ENCODE results near the gene SORCS2. TPM values are rescaled to one million over a fixed set of nuclear protein-coding genes. Genes with fewer than 3 reads are reported as not detected.

The SORCS2 gene
- total RNA-seq, 1 donor from 2014 or later: 6.9 TPM

GRCh38 chr4:7656244-7656800 is 464.0 kb downstream of the SORCS2 start:
- intact Hi-C loops (cut with DNase I): no loop called here
- no peak for DNase-seq (ENCODE audit: low spot score)

GRCh38 chr4:7657545-7658297 is 465.4 kb downstream of the SORCS2 start:
- no peak for DNase-seq (ENCODE audit: low spot score)
- intact Hi-C loops (cut with DNase I): no loop called here

- intact Hi-C loops (cut with DNase I): no loop called here
- no peak for DNase-seq (ENCODE audit: low spot score)
Observed at GRCh38 chr4:7658341-7659204, 466.2 kb downstream of the SORCS2 start.

GRCh38 chr4:7659429-7660175 is 467.3 kb downstream of the SORCS2 start:
- no peak for DNase-seq (ENCODE audit: low spot score)
- intact Hi-C loops (cut with DNase I): no loop called here

GRCh38 chr4:7660176-7661039 is 468.1 kb downstream of the SORCS2 start:
- no peak for DNase-seq (ENCODE audit: low spot score)
- intact Hi-C loops (cut with DNase I): no loop called here

- DNase-seq (ENCODE audit: low spot score): no peak
Observed at GRCh38 chr4:7661066-7661748, 468.9 kb downstream of the SORCS2 start.

GRCh38 chr4:7661846-7662506 is 469.6 kb downstream of the SORCS2 start:
- DNase-seq (ENCODE audit: low spot score): no peak

More at GRCh38 chr4:7661066-7661748, 468.9 kb downstream of the SORCS2 start:
- intact Hi-C loops (cut with DNase I): no loop called here

GRCh38 chr4:7662507-7662846 is 470.1 kb downstream of the SORCS2 start:
- intact Hi-C loops (cut with DNase I): no loop called here
- DNase-seq (ENCODE audit: low spot score): no peak

More at GRCh38 chr4:7661846-7662506, 469.6 kb downstream of the SORCS2 start:
- intact Hi-C loops (cut with DNase I): no loop called here

- intact Hi-C loops (cut with DNase I): no loop called here
- DNase-seq (ENCODE audit: low spot score): no peak
Observed at GRCh38 chr4:7663075-7663541, 470.8 kb downstream of the SORCS2 start.

GRCh38 chr4:7664106-7664505 is 471.8 kb downstream of the SORCS2 start:
- no peak for DNase-seq (ENCODE audit: low spot score)
- intact Hi-C loops (cut with DNase I): no loop called here

- intact Hi-C loops (cut with DNase I): no loop called here
- no peak for DNase-seq (ENCODE audit: low spot score)
Observed at GRCh38 chr4:7665321-7665720, 473.0 kb downstream of the SORCS2 start.

- DNase-seq (ENCODE audit: low spot score): no peak
- intact Hi-C loops (cut with DNase I): no loop called here
Observed at GRCh38 chr4:7666011-7666410, 473.7 kb downstream of the SORCS2 start.

- DNase-seq (ENCODE audit: low spot score): no peak
- intact Hi-C loops (cut with DNase I): no loop called here
Observed at GRCh38 chr4:7666744-7667143, 474.4 kb downstream of the SORCS2 start.

GRCh38 chr4:7668271-7668670 is 475.9 kb downstream of the SORCS2 start:
- no peak for DNase-seq (ENCODE audit: low spot score)
- intact Hi-C loops (cut with DNase I): no loop called here

- intact Hi-C loops (cut with DNase I): no loop called here
- DNase-seq (ENCODE audit: low spot score): no peak
Observed at GRCh38 chr4:7668826-7669225, 476.5 kb downstream of the SORCS2 start.

GRCh38 chr4:7672601-7673000 is 480.3 kb downstream of the SORCS2 start:
- intact Hi-C loops (cut with DNase I): no loop called here
- no peak for DNase-seq (ENCODE audit: low spot score)

GRCh38 chr4:7673121-7673520 is 480.8 kb downstream of the SORCS2 start:
- intact Hi-C loops (cut with DNase I): no loop called here

GRCh38 chr4:7674706-7675105 is 482.4 kb downstream of the SORCS2 start:
- intact Hi-C loops (cut with DNase I): no loop called here
- DNase-seq (ENCODE audit: low spot score): no peak

More at GRCh38 chr4:7673121-7673520, 480.8 kb downstream of the SORCS2 start:
- no peak for DNase-seq (ENCODE audit: low spot score)

Data from cardiac septum (tissue), 1 donor.